ENCODE results near the gene SNX18.

GRCh38 chr5:54515634-54516033, 1.9 kb upstream of the SNX18 start:
- TF ChIP-seq CTCF (conservative IDR thresholded peaks at IDR 0.05; ENCODE audit: low read length): no peak
- no peak for TF ChIP-seq EZH2phosphoT487 (IDR thresholded peaks at IDR 0.05; ENCODE audit: borderline replicate concordance)

Measured in Loucy (cell line).